Measurements from ENCODE around the gene EFCAB11.

EFCAB11 gene

GRCh38 chr14:89956661-89957009, 2.1 kb upstream of the EFCAB11 start:
- Histone ChIP-seq H3K36me3 (ENCODE audit: control insufficient read depth, insufficient read depth, low read length) (peaks cover 39% of the 10 kb centered on the region), H3K27ac (ENCODE audit: low read depth, low read length, severe bottlenecking) (peak overlapping the region; percentile 96), H3K9me3 (ENCODE audit: control insufficient read depth, low read length) (no peaks in the 10 kb centered on the region), H3K4me1 (ENCODE audit: control insufficient read depth, insufficient read depth, low read length, poor library complexity, severe bottlenecking) (peaks cover 3% of the 10 kb centered on the region), H3K4me3 (ENCODE audit: extremely low read depth, insufficient read depth, low read length, poor library complexity, severe bottlenecking) (peak overlapping the region; percentile 85)
- 29 to 35% methylated on average over 13 to 14 of the region's 15 CpGs for WGBS, 2 experiments (ENCODE audit: insufficient coverage in 2 of 2)

DNA sequence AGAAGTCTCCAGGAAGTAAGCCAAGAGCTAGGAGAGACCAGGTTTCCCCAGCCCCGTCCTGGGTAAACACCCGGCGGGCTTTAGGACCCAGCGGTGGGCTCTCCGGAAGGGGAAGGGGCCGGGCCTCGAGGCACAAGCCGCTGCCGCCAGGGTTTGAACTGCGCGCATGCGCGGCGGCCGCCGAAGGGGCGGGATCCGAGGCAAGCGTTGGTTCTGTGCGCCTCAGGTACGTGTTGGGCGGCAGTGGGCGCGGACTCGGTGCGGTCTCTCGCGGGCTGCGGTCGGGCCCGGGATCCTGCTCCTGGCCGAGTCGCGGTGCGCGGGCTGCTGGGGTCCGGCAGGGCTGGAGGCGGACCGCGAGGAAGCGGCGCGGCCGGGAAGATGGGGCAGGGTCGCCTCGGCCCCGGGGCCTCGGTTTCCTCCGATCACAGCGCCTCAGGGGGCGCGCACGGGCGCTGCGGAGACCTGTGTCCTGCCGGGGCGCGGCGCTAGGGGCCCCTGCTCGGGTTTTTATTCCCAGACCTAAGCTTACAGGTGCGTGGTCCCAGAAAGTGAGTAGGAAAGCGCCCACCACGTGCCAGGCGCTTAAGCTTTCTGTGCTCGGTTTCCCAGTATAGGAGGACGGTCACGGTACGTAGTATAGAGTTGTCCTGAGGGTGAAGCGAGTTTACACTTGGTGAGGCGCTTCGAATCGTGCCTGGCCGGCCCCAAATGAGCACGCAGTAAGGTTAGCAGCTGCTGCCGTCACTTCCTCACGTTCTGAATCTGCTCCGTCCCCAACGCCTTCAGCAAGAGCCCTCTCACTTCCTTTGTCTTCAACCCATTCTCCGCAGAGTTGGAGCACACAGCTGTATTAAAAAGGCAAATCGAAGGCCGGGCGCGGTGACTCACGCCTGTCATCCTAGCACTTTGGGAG, 1.5 kb upstream of the EFCAB11 start, which contains the start of gene TDP1:
TDP1 (plus strand) TSS at position 183 of the 916 bp plus-strand sequence. CDS start 7,188 bp downstream, outside the sequence.
- 0 to 1% methylated on average over 65 to 80 of the region's 84 CpGs for WGBS, 2 experiments (ENCODE audit: insufficient coverage in 2 of 2)
- H3K4me1 ChIP-seq (ENCODE audit: control insufficient read depth, insufficient read depth, low read length, poor library complexity, severe bottlenecking): peaks cover 3% of the 10 kb centered on the region
- H3K27ac ChIP-seq (ENCODE audit: low read depth, low read length, severe bottlenecking): peak within 1 kb of the TSS; percentile 96
- peaks cover 36% of the 10 kb centered on the region for H3K36me3 ChIP-seq (ENCODE audit: control insufficient read depth, insufficient read depth, low read length)
- no peaks in the 10 kb centered on the region for H3K9me3 ChIP-seq (ENCODE audit: control insufficient read depth, low read length)
- peak within 1 kb of the TSS; percentile 85 for H3K4me3 ChIP-seq (ENCODE audit: extremely low read depth, insufficient read depth, low read length, poor library complexity, severe bottlenecking)

DNA sequence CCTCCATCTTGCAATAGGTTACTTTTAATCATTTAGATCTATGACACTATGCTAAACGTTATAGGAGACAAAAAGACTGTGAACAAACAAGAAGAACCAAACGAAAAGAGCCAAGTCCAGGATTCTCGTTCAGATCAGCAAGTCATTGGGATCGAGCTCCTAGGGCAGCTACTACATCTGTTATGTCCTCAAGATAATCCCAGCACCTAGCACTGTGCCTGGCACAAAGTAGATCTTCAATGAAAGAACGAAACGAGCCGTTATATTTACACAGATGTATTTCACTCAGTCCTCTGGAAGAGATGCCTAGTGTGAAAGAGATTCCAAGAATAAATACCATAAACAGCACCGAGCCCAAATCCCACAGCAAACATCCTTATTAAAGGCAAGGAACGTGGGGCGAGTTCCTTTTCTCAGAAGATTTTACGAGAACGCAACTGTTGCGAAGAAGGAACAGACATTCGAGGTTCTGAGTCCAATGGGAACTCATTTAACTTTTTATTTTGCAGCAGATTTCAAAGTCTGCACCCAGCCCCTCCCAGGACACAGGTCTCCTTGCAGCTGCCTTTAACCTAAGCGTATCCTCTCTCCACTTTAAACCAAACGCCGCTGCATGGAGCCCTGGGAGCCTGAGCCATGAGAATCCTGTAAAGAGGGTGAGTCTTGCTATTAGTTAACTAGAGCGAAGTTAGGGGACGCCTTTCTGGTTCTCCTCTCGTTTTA, 653 bp upstream of the EFCAB11 start:
- Histone ChIP-seq H3K4me1 (ENCODE audit: control insufficient read depth, insufficient read depth, low read length, poor library complexity, severe bottlenecking) (peaks cover 3% of the 10 kb centered on the region), H3K27ac (ENCODE audit: low read depth, low read length, severe bottlenecking) (peak overlapping the region; percentile 96), H3K9me3 (ENCODE audit: control insufficient read depth, low read length) (no peaks in the 10 kb centered on the region), H3K36me3 (ENCODE audit: control insufficient read depth, insufficient read depth, low read length) (peaks cover 34% of the 10 kb centered on the region), H3K4me3 (ENCODE audit: extremely low read depth, insufficient read depth, low read length, poor library complexity, severe bottlenecking) (peak overlapping the region; percentile 85)
- WGBS, 2 experiments (ENCODE audit: insufficient coverage in 2 of 2): 44 to 48% methylated on average over 16 of the region's 20 CpGs

DNA sequence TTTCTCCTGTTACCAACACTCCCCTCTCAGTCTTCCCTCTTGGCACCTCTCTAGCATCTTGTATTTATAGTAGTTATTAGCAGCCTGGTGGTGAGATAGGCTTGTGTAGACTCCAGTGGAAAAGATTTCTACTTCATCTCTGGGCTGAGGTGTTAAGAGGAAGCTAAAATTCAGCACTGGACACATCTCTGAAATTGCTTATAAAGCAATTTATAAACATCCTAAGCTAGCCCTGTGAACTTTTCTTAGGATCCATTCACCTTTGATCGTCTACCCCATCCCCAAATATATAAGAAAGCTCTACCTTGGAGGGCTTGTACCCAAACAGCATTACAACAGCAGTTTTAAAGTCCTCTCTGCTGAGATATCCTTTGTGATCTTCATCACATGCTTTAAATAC, 928 bp downstream of the EFCAB11 start:
- peak overlapping the region; percentile 85 for H3K4me3 ChIP-seq (ENCODE audit: extremely low read depth, insufficient read depth, low read length, poor library complexity, severe bottlenecking)
- H3K4me1 ChIP-seq (ENCODE audit: control insufficient read depth, insufficient read depth, low read length, poor library complexity, severe bottlenecking): peaks cover 3% of the 10 kb centered on the region
- no peaks in the 10 kb centered on the region for H3K9me3 ChIP-seq (ENCODE audit: control insufficient read depth, low read length)
- WGBS, 2 experiments (ENCODE audit: insufficient coverage in 2 of 2): 71 to 92% methylated on average over 1 of the region's 1 CpG
- H3K36me3 ChIP-seq (ENCODE audit: control insufficient read depth, insufficient read depth, low read length): peaks cover 35% of the 10 kb centered on the region
- peak overlapping the region; percentile 96 for H3K27ac ChIP-seq (ENCODE audit: low read depth, low read length, severe bottlenecking)

GRCh38 chr14:89952576-89952975, 2.0 kb downstream of the EFCAB11 start:
- H3K9me3 ChIP-seq (ENCODE audit: control insufficient read depth, low read length): no peaks in the 10 kb centered on the region
- H3K4me3 ChIP-seq (ENCODE audit: extremely low read depth, insufficient read depth, low read length, poor library complexity, severe bottlenecking): no peak overlapping the region
- 92 to 94% methylated on average over 2 of the region's 2 CpGs for WGBS, 2 experiments (ENCODE audit: insufficient coverage in 2 of 2)
- no peak overlapping the region for H3K27ac ChIP-seq (ENCODE audit: low read depth, low read length, severe bottlenecking)
- peaks cover 24% of the 10 kb centered on the region for H3K36me3 ChIP-seq (ENCODE audit: control insufficient read depth, insufficient read depth, low read length)
- peaks cover 3% of the 10 kb centered on the region for H3K4me1 ChIP-seq (ENCODE audit: control insufficient read depth, insufficient read depth, low read length, poor library complexity, severe bottlenecking)

- Histone ChIP-seq H3K27ac (ENCODE audit: low read depth, low read length, severe bottlenecking) (no peak overlapping the region), H3K4me1 (ENCODE audit: control insufficient read depth, insufficient read depth, low read length, poor library complexity, severe bottlenecking) (no peaks in the 10 kb centered on the region), H3K4me3 (ENCODE audit: extremely low read depth, insufficient read depth, low read length, poor library complexity, severe bottlenecking) (no peak overlapping the region), H3K9me3 (ENCODE audit: control insufficient read depth, low read length) (no peaks in the 10 kb centered on the region), H3K36me3 (ENCODE audit: control insufficient read depth, insufficient read depth, low read length) (peaks cover 24% of the 10 kb centered on the region)
These were observed 7.2 kb downstream of the EFCAB11 start for GRCh38 chr14:89947344-89947743.

- Histone ChIP-seq H3K27ac (ENCODE audit: low read depth, low read length, severe bottlenecking) (no peak overlapping the region), H3K4me1 (ENCODE audit: control insufficient read depth, insufficient read depth, low read length, poor library complexity, severe bottlenecking) (no peaks in the 10 kb centered on the region), H3K36me3 (ENCODE audit: control insufficient read depth, insufficient read depth, low read length) (peaks cover 7% of the 10 kb centered on the region), H3K4me3 (ENCODE audit: extremely low read depth, insufficient read depth, low read length, poor library complexity, severe bottlenecking) (no peak overlapping the region), H3K9me3 (ENCODE audit: control insufficient read depth, low read length) (no peaks in the 10 kb centered on the region)
- 67% methylated on average over 1 of the region's 2 CpGs; no CpG with 5 or more reads in 1 of the 2 experiments for WGBS, 2 experiments (ENCODE audit: insufficient coverage in 2 of 2)
These were observed 12.6 kb downstream of the EFCAB11 start for GRCh38 chr14:89941830-89942377.

GRCh38 chr14:89936654-89937185, 17.8 kb downstream of the EFCAB11 start:
- H3K36me3 ChIP-seq (ENCODE audit: control insufficient read depth, insufficient read depth, low read length): no peaks in the 10 kb centered on the region
- H3K4me3 ChIP-seq (ENCODE audit: extremely low read depth, insufficient read depth, low read length, poor library complexity, severe bottlenecking): no peak overlapping the region
- no peaks in the 10 kb centered on the region for H3K9me3 ChIP-seq (ENCODE audit: control insufficient read depth, low read length)
- H3K27ac ChIP-seq (ENCODE audit: low read depth, low read length, severe bottlenecking): no peak overlapping the region
- H3K4me1 ChIP-seq (ENCODE audit: control insufficient read depth, insufficient read depth, low read length, poor library complexity, severe bottlenecking): no peaks in the 10 kb centered on the region
- WGBS, 2 experiments (ENCODE audit: insufficient coverage in 2 of 2): no CpG with 5 or more reads among the region's 3 CpGs

DNA sequence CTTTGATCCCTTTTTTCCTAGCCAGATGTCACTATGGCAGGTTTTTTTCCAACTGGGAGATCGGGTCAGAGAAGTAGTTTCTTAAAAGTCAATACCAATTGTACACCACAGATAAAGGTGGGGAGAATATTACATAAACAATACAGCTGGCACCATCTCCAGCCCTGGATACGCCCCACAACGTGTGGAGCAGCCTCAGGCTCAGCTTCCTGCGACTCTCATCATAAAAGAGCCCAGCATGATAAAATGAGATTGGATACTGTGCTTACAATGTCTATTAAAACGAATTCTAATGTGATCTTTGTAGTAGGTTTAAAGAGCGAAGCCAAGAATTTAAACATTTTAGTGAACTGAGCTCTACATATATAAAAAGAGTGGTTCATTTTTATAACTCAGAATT, 21.5 kb downstream of the EFCAB11 start:
- Histone ChIP-seq H3K4me3 (ENCODE audit: extremely low read depth, insufficient read depth, low read length, poor library complexity, severe bottlenecking) (no peak overlapping the region), H3K4me1 (ENCODE audit: control insufficient read depth, insufficient read depth, low read length, poor library complexity, severe bottlenecking) (no peaks in the 10 kb centered on the region), H3K27ac (ENCODE audit: low read depth, low read length, severe bottlenecking) (no peak overlapping the region), H3K9me3 (ENCODE audit: control insufficient read depth, low read length) (no peaks in the 10 kb centered on the region), H3K36me3 (ENCODE audit: control insufficient read depth, insufficient read depth, low read length) (peaks cover 4% of the 10 kb centered on the region)
- WGBS, 2 experiments (ENCODE audit: insufficient coverage in 2 of 2): 73% methylated on average over 3 of the region's 6 CpGs; no CpG with 5 or more reads in 1 of the 2 experiments

DNA sequence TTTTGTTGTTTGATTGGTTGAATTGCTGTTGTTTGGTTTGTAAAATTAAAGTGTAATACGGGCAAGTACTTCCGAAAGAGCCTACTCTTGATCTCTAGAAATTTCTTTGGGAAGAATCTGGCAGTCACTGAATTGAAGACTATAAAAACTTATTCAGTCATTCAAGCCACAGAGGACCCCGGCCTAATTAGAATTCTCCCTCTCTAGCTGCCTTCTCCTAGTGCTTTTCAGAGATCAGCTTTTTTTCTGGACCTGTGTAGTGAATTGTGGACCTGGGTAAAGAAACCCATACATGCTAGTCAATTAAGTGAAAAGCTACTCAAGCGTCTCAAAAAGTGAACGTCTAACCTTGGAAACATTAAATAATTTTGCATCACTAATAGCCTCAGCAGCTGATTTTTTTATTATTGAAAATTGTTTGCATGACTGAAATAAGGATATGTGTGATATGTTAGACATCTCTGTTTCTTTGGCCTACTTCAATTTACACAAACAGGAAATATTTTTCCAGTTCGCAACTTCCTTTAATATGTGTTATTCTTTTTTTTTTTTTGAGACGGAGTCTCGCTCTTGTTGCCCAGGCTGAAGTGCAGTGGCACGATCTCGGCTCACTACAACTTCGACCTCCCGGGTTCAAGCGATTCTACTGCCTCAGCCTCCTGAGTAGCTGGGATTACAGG, 27.2 kb downstream of the EFCAB11 start:
- H3K36me3 ChIP-seq (ENCODE audit: control insufficient read depth, insufficient read depth, low read length): peaks cover 7% of the 10 kb centered on the region
- no peak overlapping the region for H3K27ac ChIP-seq (ENCODE audit: low read depth, low read length, severe bottlenecking)
- no peak overlapping the region for H3K4me3 ChIP-seq (ENCODE audit: extremely low read depth, insufficient read depth, low read length, poor library complexity, severe bottlenecking)
- H3K9me3 ChIP-seq (ENCODE audit: control insufficient read depth, low read length): no peaks in the 10 kb centered on the region
- no peaks in the 10 kb centered on the region for H3K4me1 ChIP-seq (ENCODE audit: control insufficient read depth, insufficient read depth, low read length, poor library complexity, severe bottlenecking)
- WGBS, 2 experiments (ENCODE audit: insufficient coverage in 2 of 2): 87 to 92% methylated on average over 6 to 7 of the region's 13 CpGs
